Muscle of leg (tissue), 11 donors: ENCODE measurements around the gene TBL2. TPM values are rescaled to one million over a fixed set of nuclear protein-coding genes. Genes with fewer than 3 reads are reported as not detected.

Experiments used
- DNase-seq: peaks from one replicate; pipeline ENCODE4 v3.0.0; 2013
- H3K27ac ChIP-seq: one replicate; pipeline ENCODE4 v1.5.1; 2013; ENCODE audit warnings: mild to moderate bottlenecking, low read length, control low read depth
- H3K27me3 ChIP-seq: one replicate; pipeline ENCODE4 v1.6.1; 2013; ENCODE audit warnings: low read length; ENCODE audit not compliant: control insufficient read depth, insufficient read depth
- H3K36me3 ChIP-seq: one replicate; pipeline ENCODE4 v1.6.1; 2013; ENCODE audit warnings: low read length; ENCODE audit not compliant: control insufficient read depth, insufficient read depth
- H3K4me1 ChIP-seq: one replicate; pipeline ENCODE4 v1.6.1; 2013; ENCODE audit warnings: low read length; ENCODE audit not compliant: control insufficient read depth, insufficient read depth
- H3K4me3 ChIP-seq: one replicate; pipeline ENCODE4 v1.5.1; 2013; ENCODE audit warnings: low read length, control low read depth
- H3K9me3 ChIP-seq: replicated peaks from 2 replicates; pipeline ENCODE4 v1.6.1; 2013; ENCODE audit warnings: low read depth, low read length; ENCODE audit not compliant: control insufficient read depth
- WGBS: methylation state at CpG from one replicate; pipeline ENCODE4 v1.1.5; 2013; ENCODE audit warnings: missing lambda C conversion rate; ENCODE audit not compliant: insufficient coverage; 5-methylcytosine and 5-hydroxymethylcytosine counted together
- polyA plus RNA-seq, 8 donors: library from polyadenylated mRNA; unstranded; fragments of 120-200 nt; gene quantifications; one replicate each; pipeline versions ENCODE4 v1.2.1 to v1.2.3, GENCODE V29; 2013; ENCODE audit warnings: inconsistent platforms in 1 of 8, low replicate concordance in 1 of 8; ENCODE audit not compliant: insufficient read length in 8 of 8, insufficient read depth in 1 of 8
- total RNA-seq: library from RNA; stranded (reverse); fragments of 120-200 nt; gene quantifications from one replicate; pipeline ENCODE4 v1.2.4, GENCODE V29; 2013

The TBL2 gene
- total and polyA plus RNA-seq, 9 donors = 25.2 to 37.5 (median 28.5) TPM

DNA sequence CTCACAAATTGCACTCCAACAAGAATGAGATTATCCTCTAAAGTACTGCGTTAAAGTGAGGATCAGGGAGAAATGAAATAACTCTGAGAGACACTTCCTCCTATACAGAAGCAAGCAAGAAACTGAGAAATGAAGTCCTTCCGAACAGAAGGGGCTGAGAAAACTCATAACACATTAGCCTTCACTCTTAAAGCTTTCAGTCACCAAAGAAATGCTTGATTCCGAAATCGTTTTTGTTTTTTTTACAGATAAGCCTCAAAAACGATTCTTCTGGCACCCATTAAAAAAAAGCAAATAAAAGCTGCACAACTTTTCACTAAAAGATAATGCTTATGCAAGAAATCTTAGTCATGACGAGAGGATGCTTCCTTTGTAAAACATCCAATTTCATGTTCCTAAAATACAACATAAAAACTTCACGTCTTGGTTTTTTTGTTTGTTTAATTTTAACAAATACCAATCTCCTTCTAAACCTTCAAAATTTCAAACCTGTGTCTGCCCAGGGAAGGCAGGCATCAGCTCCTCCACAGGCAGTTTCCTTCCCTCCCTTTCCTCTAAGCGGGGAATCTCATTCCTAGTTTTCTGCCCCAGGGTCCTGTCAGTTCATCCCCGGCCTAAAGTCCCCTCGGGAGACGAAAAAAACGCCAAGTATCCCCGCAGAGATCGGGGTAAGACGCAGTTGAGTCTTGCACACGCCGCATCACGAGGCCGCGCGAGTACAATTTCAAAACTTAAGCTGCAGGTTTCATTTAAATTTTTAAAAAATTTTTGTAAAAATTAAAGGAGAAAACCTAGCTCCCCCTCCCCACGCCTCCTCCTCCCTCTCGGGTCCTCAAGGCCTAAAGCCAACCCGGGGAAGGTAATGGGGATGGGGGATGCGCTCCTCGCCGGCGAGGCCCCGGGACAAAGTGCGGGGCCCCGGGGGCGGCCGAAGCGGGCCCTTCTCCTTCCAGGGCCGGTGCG, 57.4 kb downstream of the TBL2 start:
- peak overlapping the region; percentile 75 for H3K27ac ChIP-seq
- peaks cover 14% of the 10 kb centered on the region for H3K4me1 ChIP-seq
- H3K4me3 ChIP-seq = peak overlapping the region; percentile 73
- WGBS = 0% methylated on average over 14 of the region's 36 CpGs
- no peaks in the 10 kb centered on the region for H3K9me3 ChIP-seq
- H3K36me3 ChIP-seq = peaks cover 19% of the 10 kb centered on the region
- peak; percentile 27 for DNase-seq
- H3K27me3 ChIP-seq = no peaks in the 10 kb centered on the region

- Histone ChIP-seq H3K27me3 (no peaks in the 10 kb centered on the region), H3K9me3 (no peaks in the 10 kb centered on the region), H3K27ac (peak overlapping the region; percentile 51), H3K4me1 (peaks cover 14% of the 10 kb centered on the region), H3K4me3 (peak overlapping the region; percentile 73), H3K36me3 (peaks cover 27% of the 10 kb centered on the region)
- no peak for DNase-seq
- 76% methylated on average over 15 of the region's 18 CpGs for WGBS
Observed at GRCh38 chr7:73519867-73520672, 58.3 kb downstream of the TBL2 start.

GRCh38 chr7:73518470-73518869, 59.9 kb downstream of the TBL2 start:
- peaks cover 39% of the 10 kb centered on the region for H3K36me3 ChIP-seq

More at GRCh38 chr7:73518470-73518869, 59.9 kb downstream of the TBL2 start:
- no peak overlapping the region for H3K27ac ChIP-seq
- no peak for DNase-seq
- H3K27me3 ChIP-seq = no peaks in the 10 kb centered on the region
- no peaks in the 10 kb centered on the region for H3K9me3 ChIP-seq
- WGBS = 70% methylated on average over 2 of the region's 5 CpGs
- H3K4me1 ChIP-seq = peaks cover 14% of the 10 kb centered on the region
- H3K4me3 ChIP-seq = no peak overlapping the region

Other genes with a start within 250 kb of the TBL2 start
- 14.3 TPM for gene FZD9, start 144.8 kb downstream of the TBL2 start, total RNA-seq
- 10 to 100 TPM; 12.2 to 20.9 (median 18.0) TPM for gene FZD9, start 144.8 kb downstream of the TBL2 start, polyA plus RNA-seq
- 41.9 TPM for gene BAZ1B, start 56.3 kb downstream of the TBL2 start, total RNA-seq
- gene BAZ1B, start 56.3 kb downstream of the TBL2 start, polyA plus RNA-seq = 10 to 100 TPM; 40.5 to 67.6 (median 54.5) TPM
- gene BCL7B, start 20.9 kb downstream of the TBL2 start, total RNA-seq = 6.6 TPM
- 10 to 100 TPM; 30.5 to 37.0 (median 34.4) TPM for gene BCL7B, start 20.9 kb downstream of the TBL2 start, polyA plus RNA-seq
- gene MLXIPL, start 45.9 kb upstream of the TBL2 start, total RNA-seq = 0.13 TPM
- gene MLXIPL, start 45.9 kb upstream of the TBL2 start, polyA plus RNA-seq = 1 to 10 TPM in 2 of 8 donors, under 1 TPM in 6; 0.12 to 3.1 (median 0.29) TPM
- 4.5 TPM for gene VPS37D, start 89.3 kb upstream of the TBL2 start, total RNA-seq
- gene VPS37D, start 89.3 kb upstream of the TBL2 start, polyA plus RNA-seq = 1 to 10 TPM; 1.9 to 5.0 (median 3.2) TPM
- gene DNAJC30, start 104.9 kb upstream of the TBL2 start, total RNA-seq = 3.1 TPM
- 1 to 10 TPM; 5.9 to 8.0 (median 6.5) TPM for gene DNAJC30, start 104.9 kb upstream of the TBL2 start, polyA plus RNA-seq
- gene BUD23, start 105.0 kb upstream of the TBL2 start, total RNA-seq = 34.3 TPM
- gene BUD23, start 105.0 kb upstream of the TBL2 start, polyA plus RNA-seq = 10 to 100 TPM; 71.0 to 87.1 (median 79.3) TPM
- gene STX1A, start 141.1 kb upstream of the TBL2 start, total RNA-seq = 10.4 TPM
- 10 to 100 TPM in 6 of 8 donors, 1 to 10 TPM in 2; 6.5 to 17.9 (median 11.5) TPM for gene STX1A, start 141.1 kb upstream of the TBL2 start, polyA plus RNA-seq
- 12.9 TPM for gene ABHD11, start 160.2 kb upstream of the TBL2 start, total RNA-seq
- gene ABHD11, start 160.2 kb upstream of the TBL2 start, polyA plus RNA-seq = 10 to 100 TPM in 7 of 8 donors, 1 to 10 TPM in 1; 9.6 to 17.1 (median 12.6) TPM
- gene CLDN3, start 191.7 kb upstream of the TBL2 start, total RNA-seq = 0.13 TPM
- 1 to 10 TPM in 2 of 8 donors, under 1 TPM in 5, not detected in 1; 0.11 to 7.9 (median 0.21) TPM for gene CLDN3, start 191.7 kb upstream of the TBL2 start, polyA plus RNA-seq